Peyer's patch (tissue), 4 donors: ENCODE results near the gene EIF4B.

Source experiments
- CTCF ChIP-seq, 6 experiments: fragments of 450-650 bp in 4 of 6; fragments of 200-600 bp in 2 of 6; sonication (generic) in 1 of 6; IDR thresholded peaks; one replicate each; pipeline ENCODE4 v1.5.1; 2017 to 2019; ENCODE audit warnings: antibody characterized with exemption in 6 of 6, mild to moderate bottlenecking in 3 of 6, moderate library complexity in 1 of 6
- POLR2A ChIP-seq, 2 donors: fragments of 450-650 bp; IDR thresholded peaks; one replicate each; pipeline ENCODE4 v1.5.1; 2017; ENCODE audit warnings: antibody characterized with exemption in 2 of 2, mild to moderate bottlenecking in 2 of 2, moderate library complexity in 2 of 2

- TF ChIP-seq CTCF (IDR thresholded peaks at IDR 0.05) (no peak), POLR2A (IDR thresholded peaks at IDR 0.05) (no peak)
These were observed 85.5 kb downstream of the EIF4B start for GRCh38 chr12:53091756-53092155.
